Endothelial cell (in vitro differentiated cells): ENCODE data around the gene TCF23. TPM values are rescaled to one million over a fixed set of nuclear protein-coding genes. Genes with fewer than 3 reads are reported as not detected.

Experiments
- DNase-seq: peaks from one replicate; pipeline ENCODE4 v3.0.0; 2021; ENCODE audit warnings: low spot score
- H3K27ac Mint-ChIP-seq: one replicate; pipeline ENCODE4 v1.8.0; 2021; ENCODE audit warnings: mixed read lengths, inconsistent platforms; ENCODE audit not compliant: unreplicated experiment
- H3K27me3 Mint-ChIP-seq: one replicate; pipeline ENCODE4 v1.8.0; 2021; ENCODE audit warnings: mild to moderate bottlenecking, moderate library complexity, mixed read lengths, inconsistent platforms; ENCODE audit not compliant: unreplicated experiment
- H3K36me3 Mint-ChIP-seq: one replicate; pipeline ENCODE4 v1.8.0; 2021; ENCODE audit warnings: mild to moderate bottlenecking, low read depth, mixed read lengths, inconsistent platforms; ENCODE audit not compliant: unreplicated experiment
- H3K4me1 Mint-ChIP-seq: one replicate; pipeline ENCODE4 v1.8.0; 2021; ENCODE audit warnings: mild to moderate bottlenecking, mixed read lengths, inconsistent platforms; ENCODE audit not compliant: unreplicated experiment
- H3K4me3 Mint-ChIP-seq: one replicate; pipeline ENCODE4 v1.8.0; 2021; ENCODE audit warnings: mild to moderate bottlenecking, mixed read lengths, inconsistent platforms; ENCODE audit not compliant: unreplicated experiment
- H3K9me3 Mint-ChIP-seq: one replicate; pipeline ENCODE4 v1.8.0; 2021; ENCODE audit warnings: mixed read lengths, inconsistent platforms; ENCODE audit not compliant: unreplicated experiment
- total RNA-seq: library from RNA; stranded (reverse); fragmentation: NEBNext Ultra II Directional; extraction: Animal tissue kit (Norgen Biotek cat#: 25700); gene quantifications from one replicate; pipeline ENCODE4 v1.2.1, GENCODE V29; 2021; ENCODE audit not compliant: unreplicated experiment
- TF ChIP-seq, protein P1 (sequence below): fragments of 200-600 bp; sonication (generic); IDR thresholded peaks from one replicate; pipeline ENCODE4 v1.5.0; 2021; ENCODE audit warnings: antibody characterized with exemption; ENCODE audit not compliant: unreplicated experiment

Gene TCF23
- total RNA-seq, 1 donor from 2014 or later = not detected

DNA sequence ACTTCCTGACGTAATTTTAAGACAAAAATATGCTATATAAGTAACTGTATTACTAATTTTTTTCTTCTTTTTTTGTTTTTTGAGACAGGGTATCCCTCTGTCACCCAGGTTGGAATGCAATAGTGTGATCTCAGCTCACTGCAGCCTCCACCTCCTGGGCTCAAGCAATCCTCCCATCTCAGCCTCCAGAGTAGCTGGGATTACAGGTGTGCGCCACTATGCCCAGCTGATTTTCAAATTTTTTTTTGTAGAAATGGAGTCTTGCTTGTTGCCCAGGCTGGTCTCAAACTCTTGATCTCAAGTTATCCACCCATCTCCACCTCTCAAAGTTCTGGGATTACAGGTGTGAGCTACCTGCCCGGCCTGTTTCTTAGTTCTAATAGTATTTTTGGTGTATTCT, 29.7 kb downstream of the TCF23 start:
- no peak overlapping the region for H3K4me3 Mint-ChIP-seq

DNA sequence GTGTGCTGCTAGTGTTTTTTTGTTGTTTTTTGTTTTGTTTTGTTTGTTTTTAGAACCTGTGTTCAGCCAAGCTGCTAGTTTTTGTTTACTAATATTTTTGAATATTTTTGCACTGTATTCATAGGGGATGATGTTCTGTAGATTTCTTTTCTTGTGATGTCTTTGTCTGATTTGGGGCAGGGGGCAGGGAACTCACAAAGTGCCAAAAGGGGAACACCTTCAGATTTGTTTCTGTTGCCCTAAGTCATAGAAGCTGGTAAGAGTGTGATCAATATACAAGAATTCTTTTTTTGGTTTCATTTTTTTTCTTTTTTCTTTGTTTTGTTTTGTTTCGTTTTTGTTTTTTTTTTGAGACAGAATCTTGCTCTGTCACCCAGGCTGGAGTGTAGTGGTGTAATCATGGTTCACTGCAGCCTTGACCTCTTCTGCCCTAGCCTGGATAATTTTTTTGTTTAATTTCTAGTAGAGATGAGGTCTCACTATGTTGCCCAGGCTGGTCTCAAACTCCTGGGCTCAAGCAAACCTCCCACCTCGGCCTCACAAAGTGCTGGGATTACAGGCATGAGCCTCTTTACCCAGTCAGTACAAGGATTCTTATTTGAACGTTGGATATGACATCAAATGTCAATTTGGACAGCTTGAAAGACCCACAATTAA, 30.7 kb downstream of the TCF23 start:
- Mint-ChIP-seq H3K9me3 (no peaks in the 10 kb centered on the region), H3K4me1 (no peaks in the 10 kb centered on the region), H3K27me3 (peaks cover 1% of the 10 kb centered on the region), H3K4me3 (no peak overlapping the region), H3K36me3 (no peaks in the 10 kb centered on the region), H3K27ac (no peak overlapping the region)
- TF ChIP-seq, protein P1, sequence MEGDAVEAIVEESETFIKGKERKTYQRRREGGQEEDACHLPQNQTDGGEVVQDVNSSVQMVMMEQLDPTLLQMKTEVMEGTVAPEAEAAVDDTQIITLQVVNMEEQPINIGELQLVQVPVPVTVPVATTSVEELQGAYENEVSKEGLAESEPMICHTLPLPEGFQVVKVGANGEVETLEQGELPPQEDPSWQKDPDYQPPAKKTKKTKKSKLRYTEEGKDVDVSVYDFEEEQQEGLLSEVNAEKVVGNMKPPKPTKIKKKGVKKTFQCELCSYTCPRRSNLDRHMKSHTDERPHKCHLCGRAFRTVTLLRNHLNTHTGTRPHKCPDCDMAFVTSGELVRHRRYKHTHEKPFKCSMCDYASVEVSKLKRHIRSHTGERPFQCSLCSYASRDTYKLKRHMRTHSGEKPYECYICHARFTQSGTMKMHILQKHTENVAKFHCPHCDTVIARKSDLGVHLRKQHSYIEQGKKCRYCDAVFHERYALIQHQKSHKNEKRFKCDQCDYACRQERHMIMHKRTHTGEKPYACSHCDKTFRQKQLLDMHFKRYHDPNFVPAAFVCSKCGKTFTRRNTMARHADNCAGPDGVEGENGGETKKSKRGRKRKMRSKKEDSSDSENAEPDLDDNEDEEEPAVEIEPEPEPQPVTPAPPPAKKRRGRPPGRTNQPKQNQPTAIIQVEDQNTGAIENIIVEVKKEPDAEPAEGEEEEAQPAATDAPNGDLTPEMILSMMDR = no peak
- DNase-seq = no peak

More for the DNA sequence above, 29.7 kb downstream of the TCF23 start:
- H3K36me3 Mint-ChIP-seq = no peaks in the 10 kb centered on the region
- no peak for DNase-seq
- H3K27me3 Mint-ChIP-seq = peaks cover 1% of the 10 kb centered on the region
- H3K4me1 Mint-ChIP-seq = no peaks in the 10 kb centered on the region
- H3K9me3 Mint-ChIP-seq = no peaks in the 10 kb centered on the region
- TF ChIP-seq, protein P1 = no peak
- no peak overlapping the region for H3K27ac Mint-ChIP-seq

DNA sequence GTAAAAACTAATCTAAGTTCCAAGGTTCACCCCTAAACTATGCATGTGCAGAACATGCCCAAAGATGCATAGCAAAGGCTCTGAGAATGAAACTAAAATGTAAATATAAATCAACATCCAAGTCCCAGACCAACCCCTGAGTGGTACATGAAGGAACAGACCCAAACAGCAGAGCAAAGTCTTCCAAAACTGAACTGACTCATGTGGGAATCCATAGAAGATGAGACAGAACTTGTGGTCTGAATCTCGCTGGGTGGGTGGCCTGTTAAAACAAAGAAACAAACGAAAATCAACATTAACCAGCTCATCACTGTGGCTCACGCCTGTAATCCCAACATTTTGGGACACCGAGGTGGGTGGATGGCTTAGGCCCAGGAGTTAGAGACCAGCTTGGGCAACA, 33.5 kb downstream of the TCF23 start:
- peaks cover 1% of the 10 kb centered on the region for H3K27me3 Mint-ChIP-seq
- DNase-seq = no peak
- no peaks in the 10 kb centered on the region for H3K36me3 Mint-ChIP-seq
- TF ChIP-seq, protein P1 = no peak
- no peaks in the 10 kb centered on the region for H3K4me1 Mint-ChIP-seq
- H3K4me3 Mint-ChIP-seq = no peak overlapping the region
- H3K27ac Mint-ChIP-seq = no peak overlapping the region
- H3K9me3 Mint-ChIP-seq = no peaks in the 10 kb centered on the region

DNA sequence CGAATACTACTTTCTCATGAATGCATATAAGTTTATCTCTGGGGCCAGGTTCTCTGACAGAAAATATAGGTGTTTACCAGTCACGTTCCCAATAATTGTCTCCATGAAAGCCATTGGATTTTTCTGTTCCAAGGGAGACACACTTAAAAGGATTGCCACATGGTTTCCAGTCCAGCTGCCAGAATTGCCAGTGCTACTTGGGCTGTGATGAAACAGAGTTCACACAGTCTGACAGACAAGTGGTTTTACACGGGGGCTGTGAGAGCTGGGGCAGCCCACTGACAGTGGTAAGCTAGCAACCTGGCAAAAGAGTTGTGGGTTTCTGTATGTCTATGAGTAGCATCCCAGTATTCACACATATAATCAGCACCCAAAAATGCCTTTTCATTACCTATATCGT, 35.3 kb downstream of the TCF23 start:
- H3K27me3 Mint-ChIP-seq = peaks cover 1% of the 10 kb centered on the region
- no peak overlapping the region for H3K4me3 Mint-ChIP-seq
- no peaks in the 10 kb centered on the region for H3K9me3 Mint-ChIP-seq
- TF ChIP-seq, protein P1 = no peak
- DNase-seq = no peak
- no peaks in the 10 kb centered on the region for H3K4me1 Mint-ChIP-seq
- no peaks in the 10 kb centered on the region for H3K36me3 Mint-ChIP-seq
- no peak overlapping the region for H3K27ac Mint-ChIP-seq

DNA sequence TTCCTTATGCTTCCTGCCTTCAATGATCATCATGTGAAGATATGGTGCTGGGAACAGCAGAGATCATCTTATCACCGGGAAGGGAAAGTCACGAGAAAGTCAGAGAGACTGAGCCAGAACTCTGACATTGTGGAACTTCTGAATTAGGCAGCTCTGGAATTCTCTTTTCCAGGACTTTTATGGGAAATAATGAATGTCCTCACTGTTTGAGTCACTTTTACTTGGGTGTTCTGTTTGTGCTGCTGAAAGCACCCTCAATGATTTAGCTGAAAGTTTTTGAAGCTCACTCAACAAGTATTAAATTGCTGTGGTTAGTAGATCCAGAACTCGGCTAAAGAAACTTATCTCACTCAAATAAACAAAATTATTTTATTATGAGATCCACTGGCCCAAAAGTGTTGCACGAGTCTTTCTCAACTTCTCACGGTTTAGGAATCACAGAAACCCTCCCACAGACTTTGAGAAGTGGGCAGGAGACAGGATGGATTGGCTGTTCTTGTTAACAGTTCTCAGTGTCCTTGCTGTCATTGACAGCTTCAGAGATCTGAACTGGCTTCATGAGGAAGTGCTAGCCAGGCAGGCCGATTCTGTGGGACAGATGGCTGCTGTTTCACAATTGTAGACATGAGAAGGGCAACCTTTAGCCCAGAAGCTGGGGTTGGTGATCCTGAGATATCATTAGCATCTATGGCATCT, 36.7 kb downstream of the TCF23 start:
- no peaks in the 10 kb centered on the region for H3K27me3 Mint-ChIP-seq
- H3K9me3 Mint-ChIP-seq = no peaks in the 10 kb centered on the region
- no peaks in the 10 kb centered on the region for H3K36me3 Mint-ChIP-seq
- TF ChIP-seq, protein P1 = no peak
- no peak for DNase-seq
- no peak overlapping the region for H3K4me3 Mint-ChIP-seq
- no peaks in the 10 kb centered on the region for H3K4me1 Mint-ChIP-seq
- no peak overlapping the region for H3K27ac Mint-ChIP-seq
